Urothelium cell line (cell line): ENCODE measurements around the gene PLA2G2F.

Experiments used
- DNase-seq: peaks from one replicate; pipeline ENCODE4 v3.0.0; 2011; ENCODE audit warnings: low spot score, mixed read lengths
- FAIRE-seq: peaks from 2 replicates; lab custom pipeline; 2011; peaks lifted over from hg19 to GRCh38; lab: Jason Lieb, UNC

Gene PLA2G2F

DNA sequence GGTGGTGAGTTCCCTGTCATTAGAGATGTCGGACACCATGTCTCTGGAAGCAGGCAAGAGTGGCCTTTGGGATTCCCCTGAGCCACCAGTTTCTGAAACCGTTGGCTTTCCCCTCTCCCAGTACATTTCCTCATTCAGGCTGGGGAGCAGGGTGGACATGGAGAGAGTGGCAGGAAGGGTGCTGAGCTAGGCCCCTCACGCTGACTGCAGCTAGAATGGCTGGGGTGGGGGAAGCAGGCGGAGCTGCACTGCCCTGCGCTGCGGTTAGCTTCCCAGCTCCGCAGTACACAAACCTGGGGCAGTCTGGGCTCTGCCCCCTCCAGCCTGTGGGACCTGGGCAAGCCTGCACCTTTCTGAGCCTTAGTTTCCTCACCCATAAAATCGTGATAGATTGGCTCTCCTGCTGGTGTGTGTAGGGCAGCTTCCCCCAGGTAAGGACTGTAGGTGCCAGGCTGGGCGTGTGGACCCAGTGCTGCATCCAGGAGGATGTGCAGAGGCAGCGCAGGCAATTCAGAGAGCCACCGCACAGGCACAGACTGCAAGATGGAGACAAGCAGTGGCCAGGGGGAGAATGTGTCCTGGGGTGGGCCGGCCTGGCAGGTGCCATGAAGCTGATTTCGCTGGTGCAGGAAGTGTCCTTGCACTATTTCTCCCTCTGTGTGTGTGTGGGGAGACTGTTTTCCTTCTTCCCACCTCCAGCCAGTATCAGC lies 3.0 kb downstream of the PLA2G2F start:
- no peak for DNase-seq
- no peak for FAIRE-seq

DNA sequence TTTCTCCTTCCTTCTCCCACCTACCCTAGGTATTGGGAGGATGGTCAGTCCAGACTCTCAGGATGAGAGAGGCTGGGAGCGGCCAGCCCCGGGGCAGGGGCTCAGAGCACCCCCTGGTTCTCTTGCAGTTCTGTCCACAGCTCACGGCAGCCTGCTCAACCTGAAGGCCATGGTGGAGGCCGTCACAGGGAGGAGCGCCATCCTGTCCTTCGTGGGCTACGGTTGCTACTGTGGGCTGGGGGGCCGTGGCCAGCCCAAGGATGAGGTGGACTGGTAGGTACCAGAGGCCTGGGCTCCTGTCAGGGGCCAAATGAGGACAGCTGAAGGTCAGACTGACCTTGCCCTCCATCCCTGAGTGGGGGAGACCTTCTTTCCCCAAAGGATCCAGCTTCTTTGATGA lies 4.2 kb downstream of the PLA2G2F start:
- DNase-seq (no peak), FAIRE-seq (no peak)

DNA sequence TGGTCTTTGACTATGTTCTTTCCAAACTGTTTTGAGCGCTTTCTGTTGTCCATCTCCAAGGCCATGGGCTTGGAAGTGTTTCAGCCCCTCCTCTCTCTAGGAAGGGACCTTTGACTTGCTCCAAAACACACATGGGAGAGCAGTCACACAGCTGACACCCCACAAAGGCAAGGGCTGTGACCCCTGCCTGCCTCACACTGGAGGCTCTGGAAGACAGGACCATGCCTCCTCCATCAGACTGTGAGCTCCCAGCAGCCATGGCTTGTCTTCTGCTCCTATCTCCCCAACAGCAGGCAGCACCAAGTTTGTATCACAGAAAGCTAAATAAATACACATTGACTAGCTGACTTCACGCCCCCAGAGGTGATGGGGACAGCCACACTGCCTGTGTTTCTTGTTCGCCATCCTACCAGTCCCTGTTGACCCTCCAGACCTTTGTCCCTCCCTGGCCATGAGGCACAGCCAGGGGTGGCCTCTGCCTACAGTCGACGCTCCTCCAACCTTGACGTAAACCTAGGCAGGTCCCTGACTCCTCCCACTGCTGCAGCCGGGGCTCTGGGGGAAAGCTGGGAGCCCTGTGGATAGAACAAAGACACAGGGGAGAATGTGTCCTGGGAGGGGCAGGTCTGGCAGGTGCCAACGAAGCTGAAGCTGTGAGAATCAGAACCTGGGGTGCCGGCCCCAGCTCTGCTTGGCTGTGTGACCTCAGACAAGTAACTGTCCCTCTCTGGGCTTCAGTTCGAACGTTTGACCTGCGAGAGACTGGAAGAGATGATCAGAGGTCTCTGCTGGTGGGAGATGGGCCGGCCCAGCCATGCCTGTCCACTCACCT lies 4.8 kb downstream of the PLA2G2F start:
- no peak for DNase-seq
- no peak for FAIRE-seq

DNA sequence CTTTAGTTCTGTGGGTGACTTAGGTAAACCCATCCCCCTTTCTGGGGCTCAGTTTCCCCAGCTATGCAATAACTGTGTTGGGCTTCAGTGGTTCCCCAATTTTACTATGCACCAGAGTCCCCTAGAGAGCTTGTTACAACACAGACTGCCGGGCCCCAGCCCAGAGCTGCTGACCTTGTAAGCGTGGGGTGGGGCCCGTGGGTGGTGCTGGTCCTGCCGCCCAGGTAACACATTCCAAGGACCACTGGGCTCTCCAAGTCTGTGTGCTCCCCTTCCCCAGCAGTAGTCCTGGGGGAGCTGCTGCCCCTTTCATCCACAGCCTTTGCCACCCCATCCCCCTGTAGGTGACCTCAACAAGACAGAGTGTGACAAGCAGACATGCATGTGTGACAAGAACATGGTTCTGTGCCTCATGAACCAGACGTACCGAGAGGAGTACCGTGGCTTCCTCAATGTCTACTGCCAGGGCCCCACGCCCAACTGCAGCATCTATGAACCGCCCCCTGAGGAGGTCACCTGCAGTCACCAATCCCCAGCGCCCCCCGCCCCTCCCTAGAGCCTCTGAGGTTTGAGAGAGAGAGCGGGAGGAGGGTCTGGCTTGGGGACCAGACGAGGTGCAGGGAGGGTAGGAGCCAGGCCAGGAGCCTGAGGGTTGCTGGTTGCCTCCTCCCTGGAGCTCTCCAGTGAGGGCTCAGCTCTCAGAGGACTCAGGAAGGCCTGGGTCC lies 8.9 kb downstream of the PLA2G2F start:
- no peak for DNase-seq
- FAIRE-seq = no peak

DNA sequence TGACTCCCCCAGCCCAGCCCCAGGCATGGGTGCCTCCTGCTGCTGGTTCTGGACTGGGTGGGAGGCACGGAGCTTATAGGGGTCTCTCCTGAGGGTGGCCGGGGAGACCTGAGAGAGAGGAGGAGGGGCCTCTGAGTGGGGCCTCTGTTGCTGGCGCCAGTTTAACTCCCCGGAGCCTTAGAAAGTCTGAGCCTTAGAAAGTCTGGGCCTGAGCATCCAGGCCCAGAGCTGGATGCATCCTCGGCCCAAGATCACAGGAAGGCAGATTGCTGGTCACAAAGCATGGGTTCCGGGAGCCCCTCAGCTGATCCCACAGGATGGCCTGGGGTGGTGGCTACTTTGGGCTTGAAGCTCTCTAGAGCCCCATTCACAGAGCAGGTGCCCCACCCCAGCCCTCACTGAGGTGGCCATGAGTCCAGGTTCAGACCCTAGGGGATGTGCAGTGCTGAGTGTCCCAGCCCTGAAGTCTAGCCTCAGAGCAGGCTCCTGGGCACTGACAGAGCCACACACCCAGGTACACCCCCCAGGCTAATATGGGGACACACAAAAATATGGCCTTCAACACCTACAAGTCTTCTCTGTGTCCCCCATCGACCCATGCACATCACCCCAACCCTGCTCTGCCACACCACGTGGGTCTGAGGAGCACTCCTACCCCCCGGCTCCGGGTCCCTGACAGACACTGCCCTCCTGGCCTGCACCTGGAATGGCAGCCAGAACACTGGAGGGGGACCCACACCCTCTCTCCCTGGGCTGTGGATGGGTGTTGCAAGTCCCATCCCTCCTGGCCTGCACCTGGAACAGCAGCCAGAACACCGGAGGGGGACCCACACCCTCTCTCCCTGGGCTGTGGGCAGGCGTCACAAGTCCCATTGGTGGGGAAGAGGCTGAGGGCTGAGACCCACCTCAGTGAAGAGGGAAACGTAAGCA lies 9.7 kb downstream of the PLA2G2F start:
- no peak for DNase-seq
- FAIRE-seq = no peak

DNA sequence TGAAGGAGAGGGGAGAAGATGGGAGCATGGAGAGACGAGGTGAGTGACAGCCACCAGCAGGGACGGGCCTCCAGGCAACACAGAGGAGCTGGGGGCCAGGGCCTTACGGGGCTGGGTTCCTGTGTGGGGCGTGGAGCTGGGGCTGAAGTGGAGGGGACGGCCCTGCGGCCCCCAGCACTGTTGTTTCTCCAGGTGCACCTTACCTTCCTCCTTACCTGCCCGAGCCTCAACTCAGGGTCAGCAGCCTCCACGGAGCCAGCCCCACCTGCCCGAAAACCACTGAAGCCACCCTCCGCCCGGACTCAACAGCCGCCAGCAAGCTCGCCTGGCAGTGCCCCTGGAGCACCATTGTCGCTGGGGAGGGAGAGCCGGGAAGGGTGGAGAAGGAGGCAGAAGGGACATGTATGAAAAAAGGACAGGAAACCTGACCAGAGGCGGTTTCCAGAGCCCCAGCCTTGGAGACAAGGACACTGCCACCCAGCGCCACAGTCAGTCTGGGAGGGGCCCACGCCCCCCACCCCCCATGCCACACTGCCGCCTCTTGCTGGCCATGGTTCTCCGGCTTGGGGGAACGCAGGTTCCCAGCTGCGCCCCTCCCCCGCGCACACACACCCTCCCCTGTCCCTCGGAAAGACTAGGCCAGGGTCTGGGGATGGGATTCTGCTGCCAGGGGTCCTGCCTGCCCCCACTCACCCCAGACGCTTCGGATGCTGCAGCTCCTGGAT lies 10.6 kb downstream of the PLA2G2F start:
- FAIRE-seq = no peak
- no peak for DNase-seq

DNA sequence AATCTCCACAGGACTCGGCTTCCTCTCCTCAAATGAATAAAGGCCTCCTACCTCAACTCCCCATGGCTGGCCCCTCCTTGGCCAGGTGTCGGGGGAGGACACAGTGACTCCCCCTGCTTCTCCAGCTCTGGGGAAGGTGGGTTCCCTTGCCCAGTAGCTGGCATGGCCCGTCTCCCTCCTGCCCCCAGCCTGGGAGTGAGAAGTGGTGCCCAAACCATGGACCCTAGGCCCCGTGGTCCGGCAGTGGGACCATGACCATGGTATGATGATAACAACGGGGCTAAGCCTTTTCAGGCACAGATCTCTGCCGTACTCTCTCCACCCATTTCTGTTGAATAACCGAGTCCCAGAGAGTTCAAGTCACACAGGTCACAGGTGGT lies 11.2 kb downstream of the PLA2G2F start:
- no peak for FAIRE-seq

DNA sequence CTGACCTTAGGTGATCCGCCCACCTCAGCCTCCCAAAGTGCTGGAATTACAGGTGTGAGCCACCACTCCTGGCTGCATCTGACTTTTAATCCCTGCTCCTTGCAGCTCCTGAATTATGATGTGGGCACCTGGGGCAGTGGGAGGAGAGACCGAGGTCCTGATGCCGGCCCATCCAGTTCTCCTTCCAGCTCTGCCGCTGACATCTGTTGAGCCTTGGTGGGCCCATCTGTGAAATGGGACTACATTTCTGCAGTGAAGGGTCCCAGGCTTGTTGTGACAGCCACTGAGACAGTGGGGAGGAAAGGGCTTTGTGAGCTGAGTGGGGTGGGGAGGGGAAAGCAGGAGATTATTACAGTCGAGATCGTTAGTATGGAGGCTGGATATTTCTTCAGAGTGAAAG lies 11.8 kb downstream of the PLA2G2F start:
- DNase-seq = no peak
- FAIRE-seq = no peak

More for the DNA sequence above, 11.2 kb downstream of the PLA2G2F start:
- no peak for DNase-seq

DNA sequence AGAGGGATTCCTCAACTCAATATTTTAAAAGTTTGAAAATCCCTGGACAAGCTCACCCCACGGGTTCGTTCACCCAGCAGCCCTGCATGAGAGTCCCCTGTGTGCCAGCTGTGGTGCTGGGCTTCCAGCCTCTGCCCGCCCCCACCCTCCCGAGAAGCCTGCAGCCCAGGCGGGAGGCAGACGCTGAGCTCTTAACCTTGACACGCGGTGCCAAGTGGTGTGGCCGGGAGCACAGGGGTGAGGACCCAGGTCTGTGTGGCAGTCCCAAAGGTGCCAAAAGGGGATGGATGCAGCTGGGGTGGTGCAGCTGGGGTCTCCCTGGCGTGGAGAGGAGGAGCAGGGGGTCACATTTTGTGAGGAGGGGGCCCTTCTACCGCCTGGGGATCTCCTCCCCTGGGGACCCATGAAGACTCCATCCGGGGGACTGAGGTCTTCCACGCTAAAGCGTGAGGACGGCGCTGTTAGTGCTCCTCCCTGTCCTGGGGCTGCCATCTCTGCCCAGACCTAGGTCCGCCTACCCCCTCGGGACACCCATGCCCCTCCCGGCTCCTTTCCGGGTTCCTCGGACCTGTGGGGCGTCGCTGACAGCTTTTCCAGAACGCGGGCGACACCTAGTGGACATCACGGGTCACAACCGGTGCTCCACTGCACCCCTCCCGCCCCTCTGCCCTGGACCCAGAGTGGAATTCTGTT lies 12.9 kb downstream of the PLA2G2F start:
- DNase-seq (peak; percentile 89), FAIRE-seq (peak; percentile 23)

DNA sequence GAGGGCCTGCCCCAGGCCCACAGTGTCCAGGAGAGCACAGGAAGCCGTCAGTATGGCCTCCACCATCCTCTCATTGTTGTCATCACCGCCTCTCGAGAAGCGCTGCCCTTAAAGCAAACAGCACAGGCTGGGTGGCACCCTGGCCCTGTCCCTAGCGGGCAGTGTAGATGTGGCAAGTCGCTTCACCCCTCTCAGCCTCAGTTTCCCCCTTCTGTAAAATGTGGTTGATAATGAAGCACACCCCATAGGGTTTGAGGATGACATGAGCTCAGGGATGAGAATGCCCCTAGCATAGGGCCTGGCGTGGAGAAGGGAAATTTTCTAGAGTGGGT lies 13.4 kb downstream of the PLA2G2F start:
- DNase-seq = no peak
- FAIRE-seq = no peak

DNA sequence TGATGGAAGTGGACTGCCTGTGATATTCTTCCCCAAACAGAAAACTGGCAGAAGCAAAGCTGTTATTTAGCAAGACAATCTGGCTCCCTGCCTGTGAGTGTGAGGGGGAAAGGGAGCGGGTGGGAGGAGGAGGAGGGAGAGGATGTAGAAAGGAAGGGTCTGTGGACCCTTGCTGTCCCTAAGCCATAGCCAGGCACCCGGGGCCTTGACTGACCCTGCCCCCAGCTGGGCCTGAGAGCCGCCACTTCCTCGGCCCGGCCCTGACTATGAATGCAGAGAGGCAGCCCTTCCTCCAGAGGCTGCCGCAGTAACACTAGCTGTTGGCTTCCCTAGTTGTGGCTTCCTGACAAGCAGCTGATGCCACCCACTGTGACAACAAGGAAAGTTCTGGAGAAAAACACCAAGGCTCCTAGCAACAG lies 13.9 kb downstream of the PLA2G2F start:
- DNase-seq = no peak
- no peak for FAIRE-seq

DNA sequence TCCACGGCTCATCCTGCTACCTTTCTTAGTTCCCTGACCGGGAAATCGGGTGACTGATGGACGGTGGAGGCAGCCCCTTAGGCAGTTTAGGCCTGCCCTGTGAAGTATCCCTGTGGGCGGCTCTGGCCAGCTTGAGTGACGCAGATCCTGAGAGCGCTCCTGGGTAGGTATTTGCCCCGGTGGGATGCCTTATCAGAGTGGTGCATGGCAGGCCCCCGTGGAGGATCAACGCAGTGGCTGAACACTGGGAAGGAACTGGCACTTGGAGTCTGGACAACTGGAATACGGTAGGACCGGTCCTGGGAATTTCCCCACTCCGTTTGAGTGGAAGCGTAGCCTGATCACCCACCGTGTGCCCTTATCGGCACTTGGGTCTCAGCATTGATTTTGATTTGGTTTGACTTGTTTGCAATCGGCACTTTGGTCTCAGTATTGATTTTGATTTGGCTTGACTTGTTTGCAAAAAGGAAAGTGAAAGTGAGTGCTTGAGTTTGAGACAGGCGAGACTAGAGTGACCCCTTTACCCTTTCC lies 15.2 kb downstream of the PLA2G2F start:
- no peak for FAIRE-seq
- no peak for DNase-seq

DNA sequence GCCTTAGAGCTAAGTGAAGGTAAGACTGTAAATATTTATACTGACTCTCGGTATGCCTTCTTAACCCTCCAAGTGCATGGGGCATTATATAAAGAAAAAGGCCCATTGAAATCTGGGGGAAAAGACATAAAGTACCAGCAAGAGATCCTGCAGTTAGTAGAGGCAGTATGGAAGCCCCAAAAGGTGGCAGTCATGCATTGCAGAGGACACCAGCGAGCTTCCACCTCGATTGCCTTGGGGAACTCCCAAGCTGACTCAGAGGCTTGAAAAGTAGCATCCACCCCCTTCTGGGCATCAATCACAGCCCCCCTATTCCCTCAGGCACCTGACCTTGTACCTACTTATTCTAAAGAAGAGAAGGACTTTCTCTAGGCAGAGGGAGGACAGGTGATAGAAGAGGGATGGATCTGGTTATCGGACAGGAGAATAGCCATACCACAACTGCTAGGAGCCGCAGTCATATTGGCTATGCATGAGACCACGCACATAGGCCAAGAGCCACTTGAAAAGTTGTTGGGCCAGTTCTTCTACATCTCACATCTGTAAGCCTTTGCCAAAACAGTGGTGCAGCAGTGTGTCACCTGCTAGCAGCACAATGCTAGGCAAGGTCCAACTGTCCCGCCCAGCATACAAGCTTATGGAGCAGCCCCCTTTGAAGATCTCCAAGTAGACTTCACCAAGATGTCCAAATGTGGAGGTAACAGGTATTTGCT lies 19.4 kb downstream of the PLA2G2F start:
- DNase-seq (no peak), FAIRE-seq (no peak)

DNA sequence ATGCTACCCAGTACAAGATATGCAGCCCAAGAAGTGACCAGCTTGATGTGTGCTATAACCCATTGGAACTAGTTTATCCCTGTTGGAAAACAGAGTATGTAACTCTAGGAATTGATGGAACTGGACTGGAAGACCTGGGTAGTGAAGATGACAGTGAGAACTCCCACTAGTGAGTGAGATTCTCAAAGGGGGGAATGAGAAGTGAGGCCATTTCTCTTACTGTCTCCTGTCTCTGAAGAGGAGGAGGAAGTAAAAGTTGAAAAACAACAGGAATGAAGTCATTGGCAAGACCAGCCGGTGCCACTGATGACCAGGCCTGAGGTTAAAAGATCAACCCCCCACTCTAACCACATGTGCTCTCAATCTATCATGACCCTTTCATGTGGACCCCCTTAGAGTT lies 20.9 kb downstream of the PLA2G2F start:
- FAIRE-seq = no peak
- no peak for DNase-seq

DNA sequence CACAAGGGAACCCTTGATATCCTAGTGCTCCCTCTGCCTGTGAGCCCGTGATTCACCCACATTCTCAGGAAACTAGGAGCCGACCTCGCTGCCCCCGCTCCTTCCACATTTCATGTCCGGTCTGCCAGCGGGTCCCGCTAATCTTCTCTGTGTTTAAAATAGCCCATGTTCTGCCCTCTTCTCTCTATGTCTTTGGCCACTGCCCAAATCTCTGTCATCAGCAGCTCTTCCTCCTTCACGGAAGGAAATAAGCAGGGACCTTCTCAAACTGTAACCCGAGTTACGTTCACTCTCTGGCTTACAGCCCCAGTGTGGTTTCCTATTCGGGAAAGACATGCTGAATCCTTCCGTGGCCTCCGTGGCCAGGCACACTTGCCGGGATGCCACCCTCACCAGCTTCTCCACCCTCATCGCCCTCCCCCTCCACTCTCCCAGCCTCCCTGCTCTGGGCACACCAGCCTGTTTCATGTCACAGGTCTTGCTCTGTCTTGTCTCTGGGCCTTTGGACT lies 25.6 kb downstream of the PLA2G2F start:
- DNase-seq (peak; percentile 40), FAIRE-seq (no peak)

DNA sequence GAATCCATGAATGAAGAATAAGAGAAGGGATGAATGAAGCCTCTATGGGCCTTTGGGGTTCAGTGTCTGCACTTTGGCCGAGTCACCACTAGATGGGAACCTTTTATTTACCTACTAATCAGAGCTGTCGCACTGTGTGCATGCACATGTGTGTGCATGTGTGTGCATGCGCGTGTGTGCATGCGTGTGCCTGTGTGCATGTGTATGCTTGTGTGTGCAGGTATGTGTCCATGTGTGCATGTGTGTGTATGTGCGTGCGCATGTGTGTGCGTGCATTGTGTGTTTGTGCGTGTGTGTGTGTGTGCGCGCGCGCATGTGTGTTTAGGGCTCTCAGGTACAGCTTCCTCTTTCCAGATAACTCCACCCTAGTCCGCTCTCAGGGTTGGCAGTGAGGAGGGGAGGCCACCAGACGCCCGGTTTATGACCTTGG lies 26.4 kb downstream of the PLA2G2F start:
- FAIRE-seq (peak; percentile 72), DNase-seq (peak; percentile 40)

DNA sequence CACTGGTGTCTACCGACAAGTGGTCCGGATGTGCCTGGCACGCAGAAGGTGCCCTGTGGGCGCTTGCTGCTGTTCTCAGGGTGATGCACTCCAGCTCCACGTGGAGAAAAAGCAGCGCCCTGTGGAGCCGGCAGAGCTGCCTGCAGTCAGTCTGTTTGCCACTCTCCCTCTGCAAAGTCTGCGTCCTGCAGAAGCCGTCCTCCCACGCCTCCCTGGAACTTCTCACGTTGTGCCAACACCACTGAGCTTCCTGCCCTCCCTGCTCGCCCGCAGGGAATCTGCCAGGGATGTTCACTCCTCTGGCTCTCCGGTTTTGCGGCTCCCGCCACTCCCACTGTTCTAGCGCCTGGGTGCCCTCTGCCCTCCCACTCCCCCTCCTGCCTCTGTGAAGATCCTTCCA lies 26.9 kb downstream of the PLA2G2F start:
- DNase-seq = no peak
- no peak for FAIRE-seq

DNA sequence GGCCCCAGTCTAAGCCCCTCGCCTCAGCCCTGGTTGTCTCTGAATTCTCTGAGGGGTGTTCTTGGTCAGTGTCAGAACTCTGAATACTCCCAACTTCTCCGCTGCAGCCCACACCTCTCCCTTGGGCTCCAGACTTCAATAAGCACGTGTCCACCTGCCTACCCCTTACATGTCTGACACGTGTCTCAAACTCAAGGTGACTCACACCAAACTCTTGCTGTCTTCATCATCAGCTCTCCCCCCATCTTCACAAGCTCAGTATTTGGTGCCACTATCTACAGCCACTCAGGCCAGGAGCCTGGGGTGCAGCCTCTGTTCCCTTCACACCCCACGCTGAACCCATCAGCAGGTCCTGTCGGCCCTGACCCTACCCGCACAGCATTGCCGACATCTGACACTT lies 28.0 kb downstream of the PLA2G2F start:
- DNase-seq (peak; percentile 31), FAIRE-seq (no peak)
